GM12865 (cell line): Measurements from ENCODE around the gene INSIG1.
A peak's percentile ranks its signal among the peaks of the same experiment; 100 is the strongest.

Experiments
- DNase-seq: peaks from one replicate; pipeline ENCODE4 v3.0.0; 2010; ENCODE audit warnings: low read depth
- H3K4me3 ChIP-seq: 2 replicates; pipeline ENCODE4 v1.5.1; 2011; ENCODE audit warnings: mild to moderate bottlenecking, low read depth, low read length, control low read depth
- TF ChIP-seq, protein P1 (sequence below): IDR thresholded peaks from 2 replicates; pipeline ENCODE4 v1.5.1; 2011; ENCODE audit warnings: low read length, control low read depth, low read depth, inconsistent platforms; ENCODE audit not compliant: insufficient read depth; ENCODE audit errors: missing control alignments

Gene INSIG1

DNA sequence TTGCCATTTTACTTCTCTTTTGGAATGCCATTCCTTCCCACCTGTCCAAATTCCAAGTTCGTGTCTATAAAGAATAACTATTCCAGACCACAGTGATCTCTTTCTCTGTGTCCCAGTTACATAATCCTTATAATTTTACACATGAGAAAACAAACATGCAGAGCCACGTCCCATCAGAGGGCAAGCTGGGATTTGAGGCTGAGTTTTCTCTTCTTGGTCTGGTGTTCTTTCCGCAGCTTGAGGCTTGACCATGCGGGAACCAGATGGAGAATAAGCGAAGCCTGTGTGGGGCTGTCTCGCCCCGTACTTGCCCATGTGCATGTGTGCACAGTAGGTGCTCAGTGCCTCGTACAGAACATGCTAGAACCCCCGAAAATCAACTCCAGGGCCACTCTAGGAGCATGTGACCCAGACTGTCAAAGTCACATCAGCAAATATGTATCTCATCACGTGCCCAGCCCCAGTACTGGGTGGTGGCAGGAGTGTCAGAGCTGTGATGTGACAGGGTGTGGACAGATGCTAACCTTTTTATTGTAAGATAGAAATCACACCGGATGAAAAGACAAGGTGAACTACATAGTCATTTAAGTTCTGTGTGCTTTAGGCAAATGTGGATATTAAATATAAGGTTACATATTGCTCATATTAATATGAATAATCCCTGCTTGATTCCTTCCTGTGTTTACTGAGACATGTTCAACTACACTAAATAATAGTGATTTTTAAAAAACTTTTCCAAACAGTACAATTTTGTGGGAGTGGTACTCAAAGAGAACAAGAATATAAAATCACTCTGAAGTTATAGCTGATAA is 3.2 kb downstream of the INSIG1 start:
- no peak for DNase-seq
- TF ChIP-seq, protein P1, sequence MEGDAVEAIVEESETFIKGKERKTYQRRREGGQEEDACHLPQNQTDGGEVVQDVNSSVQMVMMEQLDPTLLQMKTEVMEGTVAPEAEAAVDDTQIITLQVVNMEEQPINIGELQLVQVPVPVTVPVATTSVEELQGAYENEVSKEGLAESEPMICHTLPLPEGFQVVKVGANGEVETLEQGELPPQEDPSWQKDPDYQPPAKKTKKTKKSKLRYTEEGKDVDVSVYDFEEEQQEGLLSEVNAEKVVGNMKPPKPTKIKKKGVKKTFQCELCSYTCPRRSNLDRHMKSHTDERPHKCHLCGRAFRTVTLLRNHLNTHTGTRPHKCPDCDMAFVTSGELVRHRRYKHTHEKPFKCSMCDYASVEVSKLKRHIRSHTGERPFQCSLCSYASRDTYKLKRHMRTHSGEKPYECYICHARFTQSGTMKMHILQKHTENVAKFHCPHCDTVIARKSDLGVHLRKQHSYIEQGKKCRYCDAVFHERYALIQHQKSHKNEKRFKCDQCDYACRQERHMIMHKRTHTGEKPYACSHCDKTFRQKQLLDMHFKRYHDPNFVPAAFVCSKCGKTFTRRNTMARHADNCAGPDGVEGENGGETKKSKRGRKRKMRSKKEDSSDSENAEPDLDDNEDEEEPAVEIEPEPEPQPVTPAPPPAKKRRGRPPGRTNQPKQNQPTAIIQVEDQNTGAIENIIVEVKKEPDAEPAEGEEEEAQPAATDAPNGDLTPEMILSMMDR, result no peak
- H3K4me3 ChIP-seq, result peak overlapping the region; percentile 96

- no peak for DNase-seq
- H3K4me3 ChIP-seq, result no peak overlapping the region
- TF ChIP-seq, protein P1, result no peak
These were observed 5.4 kb downstream of the INSIG1 start for GRCh38 chr7:155303039-155303593.

GRCh38 chr7:155303897-155304296 is 6.2 kb downstream of the INSIG1 start:
- TF ChIP-seq, protein P1, result no peak
- no peak overlapping the region for H3K4me3 ChIP-seq
- no peak for DNase-seq

DNA sequence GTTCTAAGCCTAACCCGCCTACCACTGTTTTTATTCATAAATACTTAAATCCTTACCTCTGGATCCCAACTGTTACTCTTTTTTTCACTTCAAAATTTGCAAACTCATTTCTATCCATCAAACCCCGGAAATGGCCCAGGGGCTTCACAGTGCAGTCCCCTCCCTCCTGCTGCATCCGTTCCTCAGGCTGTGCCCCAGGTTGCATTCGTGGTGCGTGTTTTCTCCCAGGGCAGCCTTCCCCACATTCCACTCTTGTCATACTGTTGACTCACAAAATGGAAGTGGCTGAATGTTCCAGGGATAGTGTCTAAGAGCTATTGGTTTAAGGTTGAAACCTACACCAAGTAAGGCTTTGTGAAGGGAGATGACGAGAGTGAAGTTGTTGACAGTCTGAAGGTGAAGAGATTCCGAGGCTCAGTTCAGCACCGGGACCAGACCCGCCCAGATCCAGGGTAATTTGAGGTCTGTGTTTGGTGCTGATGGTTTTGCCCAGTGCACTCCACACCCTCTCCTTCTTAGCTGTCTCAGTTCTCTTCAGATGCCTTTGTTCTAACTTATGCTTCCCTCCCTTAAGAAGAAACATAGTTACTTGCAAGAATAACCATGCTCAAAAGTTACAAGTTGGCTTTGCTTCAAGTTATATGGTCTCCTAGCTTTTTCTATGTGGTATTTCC is 7.7 kb downstream of the INSIG1 start:
- TF ChIP-seq, protein P1, result no peak
- no peak overlapping the region for H3K4me3 ChIP-seq
- no peak for DNase-seq

DNA sequence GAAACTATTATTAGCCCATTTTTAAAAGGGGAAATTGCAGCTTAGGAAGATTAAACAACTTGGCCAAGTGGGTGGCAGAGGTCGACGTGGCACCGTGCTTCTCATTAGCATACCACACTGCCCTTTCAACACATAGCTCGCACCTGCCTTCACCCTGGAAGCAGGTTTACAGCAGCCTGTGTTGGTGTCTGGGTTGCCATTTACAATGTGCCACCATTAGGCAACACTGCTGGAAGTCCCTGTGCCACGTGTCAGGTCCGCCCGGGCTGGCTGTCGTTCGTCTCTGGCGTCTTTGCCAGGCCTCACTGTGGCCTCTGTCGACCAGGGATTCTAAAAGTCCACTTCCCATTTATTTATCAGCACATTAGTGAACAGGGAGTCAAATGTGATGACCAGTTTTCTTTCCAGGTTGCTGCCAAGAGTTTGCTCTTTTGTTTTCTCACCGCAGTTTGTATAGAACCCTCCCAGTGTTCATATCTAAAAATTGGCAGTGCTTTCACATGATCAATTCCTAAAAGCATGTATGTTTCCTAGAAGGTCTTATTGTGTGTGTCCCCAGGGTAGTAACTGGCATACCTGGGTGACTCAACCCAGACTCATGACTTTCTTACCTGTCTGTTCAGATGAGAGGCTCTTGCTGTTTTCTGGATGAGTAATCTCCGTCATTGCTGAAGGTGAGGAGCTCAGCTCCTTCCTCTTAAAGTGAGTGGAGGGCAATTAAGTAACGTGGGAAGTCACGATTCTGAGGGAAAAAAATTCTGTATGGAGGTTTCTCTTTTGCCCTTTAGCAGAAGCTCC is 9.2 kb downstream of the INSIG1 start:
- no peak for DNase-seq
- H3K4me3 ChIP-seq, result no peak overlapping the region
- TF ChIP-seq, protein P1, result no peak

- no peak overlapping the region for H3K4me3 ChIP-seq
- TF ChIP-seq, protein P1, result no peak
- no peak for DNase-seq
These were observed 10.8 kb downstream of the INSIG1 start for GRCh38 chr7:155308330-155309020.
